Measurements from ENCODE around the gene PRAMEF20.

Gene PRAMEF20

DNA sequence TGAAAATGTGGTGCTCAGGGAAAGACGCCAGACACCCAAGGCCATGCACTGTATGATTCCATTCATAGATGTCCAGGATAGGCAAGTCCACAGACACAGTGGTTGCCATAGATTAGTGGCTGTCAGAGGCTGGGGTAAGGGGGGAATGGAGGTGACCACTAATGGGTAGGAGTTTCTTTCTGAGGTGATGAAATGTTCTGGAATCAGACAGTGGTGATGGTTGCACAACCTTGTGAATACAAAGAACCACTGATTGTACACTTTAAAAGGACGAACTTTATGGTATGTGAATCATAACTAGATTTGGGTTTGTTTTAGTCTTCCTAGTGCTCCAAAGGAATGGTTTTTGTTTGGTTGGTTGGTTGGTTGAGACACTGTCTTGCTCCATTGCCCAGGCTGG, 51.7 kb downstream of the PRAMEF20 start:
- H3K4me3 ChIP-seq (ENCODE audit: low read depth in 1 of 5, low read length in 5 of 5) = no peak overlapping the region
- H3K36me3 ChIP-seq (ENCODE audit: control insufficient read depth in 5 of 5, insufficient read depth in 5 of 5, low read length in 5 of 5) = no peaks in the 10 kb centered on the region
- no peak overlapping the region for H3K9ac ChIP-seq (ENCODE audit: low read length in 5 of 5)
- peaks cover 0 to 16% (median 15%) of the 10 kb centered on the region in 5 donors for H3K27me3 ChIP-seq (ENCODE audit: control insufficient read depth in 5 of 5, insufficient read depth in 4 of 5, low read length in 5 of 5)
- no peaks in the 10 kb centered on the region for H3K9me3 ChIP-seq (ENCODE audit: control insufficient read depth in 5 of 5, low read length in 5 of 5)
- H3K27ac ChIP-seq (ENCODE audit: low read depth, low read length) = no peak overlapping the region
- peaks cover 0 to 4% (median 0%) of the 10 kb centered on the region in 5 donors for H3K4me1 ChIP-seq (ENCODE audit: control insufficient read depth in 5 of 5, insufficient read depth in 5 of 5, low read length in 5 of 5)

DNA sequence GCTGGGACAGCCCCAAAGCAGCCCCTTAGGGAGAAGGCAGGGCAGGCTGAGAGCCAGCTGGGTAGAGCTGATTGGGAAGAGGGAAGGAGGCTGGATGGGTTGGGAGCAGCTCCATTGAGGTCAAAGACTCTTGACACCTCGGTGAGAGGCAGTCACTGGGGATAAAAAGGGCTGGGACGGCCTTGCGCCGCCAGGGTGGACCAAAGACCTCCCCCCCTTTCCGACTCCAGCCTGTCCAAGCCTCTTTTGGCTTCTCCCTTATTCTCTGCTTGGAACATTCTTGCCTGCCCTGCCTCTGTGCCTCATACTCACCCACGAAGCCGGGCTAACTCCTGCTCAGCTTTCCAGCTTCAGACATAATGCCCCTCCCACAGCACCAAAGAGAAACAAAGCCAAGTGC, 52.4 kb downstream of the PRAMEF20 start:
- no peaks in the 10 kb centered on the region for H3K36me3 ChIP-seq (ENCODE audit: control insufficient read depth in 5 of 5, insufficient read depth in 5 of 5, low read length in 5 of 5)
- no peak overlapping the region for H3K27ac ChIP-seq (ENCODE audit: low read depth, low read length)
- no peak overlapping the region for H3K4me3 ChIP-seq (ENCODE audit: low read depth in 1 of 5, low read length in 5 of 5)
- H3K9ac ChIP-seq (ENCODE audit: low read length in 5 of 5) = no peak overlapping the region
- peaks cover 0 to 16% (median 15%) of the 10 kb centered on the region in 5 donors for H3K27me3 ChIP-seq (ENCODE audit: control insufficient read depth in 5 of 5, insufficient read depth in 4 of 5, low read length in 5 of 5)
- H3K9me3 ChIP-seq (ENCODE audit: control insufficient read depth in 5 of 5, low read length in 5 of 5) = no peaks in the 10 kb centered on the region
- H3K4me1 ChIP-seq (ENCODE audit: control insufficient read depth in 5 of 5, insufficient read depth in 5 of 5, low read length in 5 of 5) = peaks cover 0 to 4% (median 0%) of the 10 kb centered on the region in 5 donors

DNA sequence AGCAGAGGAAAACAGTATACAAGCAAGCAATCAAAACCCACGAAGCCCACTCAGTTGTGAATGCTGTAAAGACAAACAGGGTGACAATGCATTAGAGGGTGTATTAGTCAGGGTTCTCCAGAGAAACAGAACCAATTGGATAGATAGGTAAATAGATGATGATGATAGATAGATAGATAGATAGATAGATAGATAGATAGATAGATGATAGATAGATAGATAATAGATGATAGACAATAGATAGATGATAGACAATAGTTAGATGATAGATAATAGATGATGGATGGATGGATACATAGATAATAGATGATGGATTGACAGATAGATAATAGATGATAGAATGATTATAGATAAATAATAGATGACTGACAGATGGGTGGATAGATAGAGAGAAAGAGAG, 55.3 kb downstream of the PRAMEF20 start:
- Histone ChIP-seq H3K9me3 (ENCODE audit: control insufficient read depth in 5 of 5, low read length in 5 of 5) (no peaks in the 10 kb centered on the region), H3K27ac (ENCODE audit: low read depth, low read length) (no peak overlapping the region), H3K27me3 (ENCODE audit: control insufficient read depth in 5 of 5, insufficient read depth in 4 of 5, low read length in 5 of 5) (peaks cover 0 to 19% (median 15%) of the 10 kb centered on the region in 5 donors), H3K4me3 (ENCODE audit: low read depth in 1 of 5, low read length in 5 of 5) (no peak overlapping the region), H3K9ac (ENCODE audit: low read length in 5 of 5) (no peak overlapping the region), H3K36me3 (ENCODE audit: control insufficient read depth in 5 of 5, insufficient read depth in 5 of 5, low read length in 5 of 5) (no peaks in the 10 kb centered on the region), H3K4me1 (ENCODE audit: control insufficient read depth in 5 of 5, insufficient read depth in 5 of 5, low read length in 5 of 5) (peaks cover 0 to 4% (median 0%) of the 10 kb centered on the region in 5 donors)

DNA sequence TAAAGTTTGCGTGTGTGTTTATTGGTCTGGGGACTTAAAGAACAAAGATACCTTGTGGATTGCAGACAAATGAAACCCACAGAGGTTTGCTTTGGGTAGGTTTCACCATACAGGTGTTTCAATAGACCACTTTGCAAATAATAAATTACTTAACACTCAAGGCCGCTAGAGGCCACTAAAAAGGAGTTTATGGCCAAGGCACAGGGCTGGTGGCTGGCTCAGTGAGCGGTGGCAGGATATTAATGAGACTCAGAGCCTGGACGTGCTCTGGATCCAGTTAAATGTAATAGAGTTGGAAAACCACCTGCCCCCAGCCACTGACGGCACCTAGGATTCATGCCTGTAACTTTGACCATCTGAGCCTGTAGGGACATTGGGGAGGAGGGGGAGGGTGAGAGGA, 59.1 kb downstream of the PRAMEF20 start:
- Histone ChIP-seq H3K9ac (ENCODE audit: low read length in 5 of 5) (no peak overlapping the region), H3K4me3 (ENCODE audit: low read depth in 1 of 5, low read length in 5 of 5) (no peak overlapping the region), H3K9me3 (ENCODE audit: control insufficient read depth in 5 of 5, low read length in 5 of 5) (peaks cover 0 to 3% (median 2%) of the 10 kb centered on the region in 5 donors), H3K4me1 (ENCODE audit: control insufficient read depth in 5 of 5, insufficient read depth in 5 of 5, low read length in 5 of 5) (no peaks in the 10 kb centered on the region), H3K27ac (ENCODE audit: low read depth, low read length) (no peak overlapping the region), H3K36me3 (ENCODE audit: control insufficient read depth in 5 of 5, insufficient read depth in 5 of 5, low read length in 5 of 5) (no peaks in the 10 kb centered on the region), H3K27me3 (ENCODE audit: control insufficient read depth in 5 of 5, insufficient read depth in 4 of 5, low read length in 5 of 5) (peaks cover 0 to 17% (median 4%) of the 10 kb centered on the region in 5 donors)

All from subcutaneous abdominal adipose tissue (tissue), 5 donors.